Activated CD4-positive, alpha-beta T cell treated with anti-CD3 and anti-CD28 coated beads, Interleukin-2, amount 50 U/mL, for 24 hours (primary cell): ENCODE data around the gene NCBP2.

Experiments
- DNase-seq, 2 donors: peaks; one replicate each; pipeline ENCODE4 v3.0.0-alpha.2; 2020; ENCODE audit warnings: low read depth in 1 of 2, low spot score in 1 of 2

Gene NCBP2

GRCh38 chr3:196941729-196942225 lies 551 bp downstream of the NCBP2 start:
- peak; percentile 52 to 56 for DNase-seq

- no peak for DNase-seq
Measured at GRCh38 chr3:196938576-196938975, 3.8 kb downstream of the NCBP2 start.

- DNase-seq = no peak
Measured at GRCh38 chr3:196938124-196938523, 4.2 kb downstream of the NCBP2 start.

GRCh38 chr3:196936288-196936687 lies 6.0 kb downstream of the NCBP2 start:
- DNase-seq = no peak

- no peak for DNase-seq
Measured at GRCh38 chr3:196932600-196932999, 9.7 kb downstream of the NCBP2 start.

- DNase-seq = no peak
Measured at GRCh38 chr3:196931828-196932587, 10.3 kb downstream of the NCBP2 start.

GRCh38 chr3:196931157-196931556 lies 11.2 kb downstream of the NCBP2 start:
- no peak for DNase-seq

- no peak for DNase-seq
Measured at GRCh38 chr3:196927571-196928453, 14.5 kb downstream of the NCBP2 start.

- no peak for DNase-seq
Measured at GRCh38 chr3:196920733-196921132, 21.6 kb downstream of the NCBP2 start.

- no peak for DNase-seq
Measured at GRCh38 chr3:196918968-196919367, 23.4 kb downstream of the NCBP2 start.

GRCh38 chr3:196916995-196917394 lies 25.3 kb downstream of the NCBP2 start:
- no peak for DNase-seq

GRCh38 chr3:196916221-196916620 lies 26.1 kb downstream of the NCBP2 start:
- no peak for DNase-seq

- DNase-seq = no peak
Measured at GRCh38 chr3:196915375-196915774, 27.0 kb downstream of the NCBP2 start.

GRCh38 chr3:196914866-196915265 lies 27.5 kb downstream of the NCBP2 start:
- DNase-seq = no peak

GRCh38 chr3:196903740-196904139 lies 38.6 kb downstream of the NCBP2 start:
- DNase-seq = no peak

GRCh38 chr3:196902296-196902695 lies 40.0 kb downstream of the NCBP2 start:
- no peak for DNase-seq

GRCh38 chr3:196901768-196902167 lies 40.6 kb downstream of the NCBP2 start:
- no peak for DNase-seq

- DNase-seq = no peak
Measured at GRCh38 chr3:196896229-196896628, 46.1 kb downstream of the NCBP2 start.

GRCh38 chr3:196894557-196895295 lies 47.6 kb downstream of the NCBP2 start:
- DNase-seq = no peak

- DNase-seq = no peak
Measured at GRCh38 chr3:196889844-196890708, 52.3 kb downstream of the NCBP2 start.
